ENCODE data around the gene PAXX.

DNA sequence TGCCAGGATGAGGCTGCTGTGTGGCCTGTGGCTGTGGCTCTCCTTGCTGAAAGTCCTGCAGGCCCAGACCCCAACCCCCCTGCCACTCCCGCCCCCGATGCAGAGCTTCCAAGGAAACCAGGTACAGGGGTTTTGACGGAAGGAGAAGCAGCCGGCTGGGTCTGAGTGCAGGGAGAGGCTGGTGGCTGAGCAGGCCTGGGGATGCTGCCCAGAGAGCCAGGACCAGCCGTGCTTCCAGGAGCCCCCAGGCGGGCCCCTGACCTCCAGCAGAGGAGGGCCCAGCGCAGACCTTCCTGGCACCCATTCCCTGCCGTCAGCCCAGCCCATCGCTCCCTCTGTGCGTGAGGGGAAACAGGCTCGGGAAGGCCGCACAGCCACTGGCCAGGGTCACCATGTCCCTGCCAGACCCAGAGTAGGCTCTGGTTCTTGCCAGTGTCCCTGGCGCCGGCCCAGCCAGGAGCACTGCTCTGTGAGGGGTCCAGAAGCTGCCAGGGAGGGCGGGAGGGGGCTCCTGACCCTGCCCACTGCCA, 39.8 kb upstream of the PAXX start:
- TF ChIP-seq EZH2 (IDR thresholded peaks at IDR 0.05; ENCODE audit: low read length) (no peak), CTCF (optimal IDR thresholded peaks at IDR 0.05 in 1 of 3, IDR thresholded peaks at IDR 0.05 in 1 of 3, conservative IDR thresholded peaks at IDR 0.05 in 1 of 3; ENCODE audit: extremely low read depth in 1 of 3, insufficient read depth in 2 of 3, low read length in 3 of 3) (no peak)
